Suppressor macrophage treated with lipopolysaccharide for 4 hours (primary cell): ENCODE measurements around the gene SMPD3.

Source experiments
- DNase-seq: peaks from one replicate; pipeline ENCODE4 v3.0.0-alpha.2; 2020

The SMPD3 gene

DNA sequence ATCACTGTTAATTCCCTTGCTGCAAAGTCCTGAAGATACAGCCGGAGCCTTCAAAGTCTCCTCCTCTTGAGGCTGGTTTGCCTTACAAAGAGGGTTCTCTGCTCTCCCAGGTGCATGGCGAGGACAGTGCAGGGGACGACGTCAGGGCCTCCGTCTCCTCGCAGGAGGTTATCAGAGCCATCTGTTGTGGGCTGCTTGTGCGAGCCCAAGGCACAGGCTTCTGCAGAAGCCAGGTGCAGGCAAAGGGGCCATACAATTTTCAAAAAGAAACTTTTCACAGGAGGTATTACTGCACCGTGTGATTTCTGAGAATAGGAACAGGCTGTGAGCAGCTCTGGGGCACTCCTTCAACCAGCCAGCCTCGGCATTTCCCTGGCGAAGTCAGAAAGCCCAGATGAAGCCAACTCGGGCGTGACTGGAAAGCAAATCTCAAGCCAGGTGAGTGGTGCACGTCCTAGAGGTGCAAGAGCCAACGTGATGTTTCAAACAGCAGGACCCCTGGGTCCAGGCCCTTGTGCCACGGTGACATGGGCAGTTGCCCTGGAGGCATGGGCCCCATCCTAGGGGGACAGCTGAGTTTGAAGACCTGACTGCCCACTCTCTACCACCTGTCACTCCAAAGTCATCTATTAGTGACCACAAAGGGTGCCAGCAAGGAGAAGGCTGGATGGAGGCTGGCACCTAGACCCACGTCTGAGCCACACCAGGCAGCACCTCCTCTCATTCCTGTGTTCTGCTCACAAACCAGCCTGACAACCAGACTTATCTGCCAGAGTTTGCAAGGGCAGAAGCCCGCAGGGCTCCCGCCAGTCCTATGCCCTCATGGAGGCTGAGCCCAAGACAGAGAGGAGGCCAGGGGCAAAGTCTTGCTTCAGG lies 68.6 kb downstream of the SMPD3 start:
- no peak for DNase-seq

DNA sequence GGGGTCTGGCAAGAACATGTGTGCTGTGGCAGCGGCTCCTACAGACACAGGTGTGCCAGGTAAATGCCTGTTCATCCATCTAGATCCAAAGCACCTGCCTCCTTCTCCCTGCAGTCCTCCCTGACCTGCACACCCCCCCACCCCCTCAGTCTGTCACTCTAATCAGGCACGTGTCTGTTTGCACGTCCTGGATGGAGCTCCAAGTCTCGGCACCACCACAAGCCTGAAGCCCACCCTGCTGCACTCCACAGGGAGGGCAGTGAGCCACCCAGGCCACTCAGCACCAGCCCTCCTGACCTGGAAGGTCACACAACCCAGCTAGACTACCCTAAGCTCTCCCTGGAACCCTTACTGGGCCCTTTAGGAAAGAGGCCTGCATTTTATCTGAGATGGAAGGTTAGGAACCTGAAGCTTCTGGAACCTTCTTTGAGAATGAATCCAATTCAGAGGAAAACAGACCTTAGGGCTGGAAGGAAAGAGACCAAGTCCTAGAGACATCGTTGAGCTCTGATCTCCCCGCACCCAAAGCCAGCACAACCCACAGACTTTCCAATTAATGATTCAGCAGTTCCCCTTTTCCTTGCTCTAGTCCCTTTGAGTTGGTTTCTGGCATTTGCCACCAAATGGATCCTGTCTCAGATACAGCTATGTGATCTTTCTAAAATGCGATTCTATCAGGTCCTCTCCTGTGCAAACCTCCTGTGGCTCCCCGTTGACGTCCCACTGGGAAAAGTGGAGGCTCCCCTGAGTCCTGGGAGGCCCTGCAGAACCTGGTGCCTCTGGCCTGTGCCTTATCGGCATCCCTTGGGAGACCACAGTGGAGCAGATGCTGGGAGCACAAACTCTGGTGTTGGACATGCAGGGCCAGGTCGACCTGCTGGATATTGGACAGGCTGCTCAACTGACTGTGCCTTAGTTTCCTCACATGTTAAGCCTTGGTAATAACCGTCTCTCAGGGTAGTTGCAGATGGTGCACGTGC lies 69.6 kb downstream of the SMPD3 start:
- DNase-seq, result peak; percentile 31

GRCh38 chr16:68377667-68378393 lies 70.5 kb downstream of the SMPD3 start:
- DNase-seq, result no peak

DNA sequence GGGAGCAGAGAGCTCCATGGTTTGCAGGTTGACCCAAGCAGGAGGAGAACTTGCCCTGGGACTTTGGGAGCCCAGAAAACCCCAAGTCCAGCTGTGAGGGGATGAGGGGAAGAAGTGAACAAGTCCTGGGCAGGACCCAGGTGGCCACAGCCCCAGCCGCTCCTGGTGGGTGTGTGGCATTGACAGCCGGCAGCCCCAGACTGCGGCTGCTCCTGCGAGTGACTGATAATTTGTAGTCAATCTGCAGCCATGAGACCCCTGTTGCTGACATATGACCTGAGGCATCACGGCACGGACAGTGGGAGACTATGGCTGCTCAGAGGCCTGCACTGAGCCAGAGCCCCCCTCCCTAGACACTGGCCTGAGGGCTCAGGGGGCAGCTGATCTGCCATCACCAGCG lies 71.1 kb downstream of the SMPD3 start:
- DNase-seq, result no peak

- no peak for DNase-seq
Observed at GRCh38 chr16:68376590-68376989, 71.7 kb downstream of the SMPD3 start.

DNA sequence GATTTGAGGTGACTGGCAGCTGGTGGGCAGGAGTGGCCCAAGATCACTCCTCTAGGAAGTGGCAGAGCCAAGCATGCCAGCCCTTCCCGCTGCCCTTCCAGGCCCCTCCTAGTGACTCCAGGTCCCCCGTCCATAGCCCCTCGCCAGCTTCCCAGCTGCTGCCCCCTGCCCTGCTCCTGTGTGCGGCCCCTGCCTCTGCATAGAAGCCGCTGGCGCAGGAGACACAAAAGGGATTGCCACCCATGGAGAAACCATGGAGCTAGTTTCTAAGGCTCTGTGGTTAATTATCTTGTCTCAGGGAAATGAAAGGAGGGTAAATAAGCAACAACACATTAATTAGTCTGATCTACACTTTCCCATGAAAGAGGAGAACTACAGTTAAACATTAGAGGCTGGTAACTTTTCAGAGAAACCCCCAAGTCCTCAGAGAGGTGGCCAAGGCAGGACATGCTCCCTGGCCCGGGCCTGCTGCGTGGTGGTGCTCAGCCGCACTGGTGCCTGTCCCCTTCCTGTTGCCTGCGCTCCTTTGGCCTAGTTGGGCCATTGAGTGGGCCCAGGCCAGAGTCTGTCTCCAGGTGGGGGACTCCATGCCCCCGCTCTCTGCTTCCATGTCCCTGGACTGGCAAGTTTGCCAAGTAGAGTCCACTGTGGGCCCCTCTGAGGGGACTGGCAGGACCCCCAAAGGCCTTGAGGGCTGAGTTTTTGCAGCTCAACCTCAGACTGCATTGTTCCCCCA lies 72.3 kb downstream of the SMPD3 start:
- no peak for DNase-seq

GRCh38 chr16:68374961-68375660 lies 73.2 kb downstream of the SMPD3 start:
- DNase-seq, result no peak

DNA sequence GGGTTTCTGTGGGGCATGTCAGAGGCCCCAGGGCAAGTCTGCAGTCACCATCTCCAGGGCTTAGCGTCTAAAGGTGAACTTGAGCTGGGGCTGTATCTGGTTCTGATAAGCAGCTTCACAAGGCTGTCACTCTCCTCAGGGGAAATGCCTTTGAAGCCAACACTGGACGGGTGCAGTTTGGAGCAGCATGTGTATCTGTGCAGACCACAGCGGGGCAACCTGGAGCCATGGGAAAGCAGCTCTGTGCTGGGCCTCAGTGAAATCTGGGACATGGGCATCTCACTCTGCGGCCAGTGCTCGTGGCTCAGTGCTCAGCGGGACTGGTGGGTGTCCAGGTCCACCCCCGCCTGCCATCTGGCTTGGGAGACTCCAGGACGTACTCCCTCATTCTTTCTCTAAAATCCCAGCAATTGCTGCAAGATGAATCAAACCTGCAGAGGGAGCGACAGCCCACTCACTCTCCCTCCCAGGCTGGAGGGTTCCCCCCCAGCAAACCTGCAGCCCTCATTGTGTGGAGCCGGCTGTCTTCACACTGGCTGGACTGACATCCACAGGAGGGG lies 74.0 kb downstream of the SMPD3 start:
- no peak for DNase-seq

GRCh38 chr16:68373528-68374245 lies 74.6 kb downstream of the SMPD3 start:
- no peak for DNase-seq

- DNase-seq, result no peak
Observed at GRCh38 chr16:68372806-68373205, 75.5 kb downstream of the SMPD3 start.

GRCh38 chr16:68372381-68372720 lies 76.0 kb downstream of the SMPD3 start:
- no peak for DNase-seq

DNA sequence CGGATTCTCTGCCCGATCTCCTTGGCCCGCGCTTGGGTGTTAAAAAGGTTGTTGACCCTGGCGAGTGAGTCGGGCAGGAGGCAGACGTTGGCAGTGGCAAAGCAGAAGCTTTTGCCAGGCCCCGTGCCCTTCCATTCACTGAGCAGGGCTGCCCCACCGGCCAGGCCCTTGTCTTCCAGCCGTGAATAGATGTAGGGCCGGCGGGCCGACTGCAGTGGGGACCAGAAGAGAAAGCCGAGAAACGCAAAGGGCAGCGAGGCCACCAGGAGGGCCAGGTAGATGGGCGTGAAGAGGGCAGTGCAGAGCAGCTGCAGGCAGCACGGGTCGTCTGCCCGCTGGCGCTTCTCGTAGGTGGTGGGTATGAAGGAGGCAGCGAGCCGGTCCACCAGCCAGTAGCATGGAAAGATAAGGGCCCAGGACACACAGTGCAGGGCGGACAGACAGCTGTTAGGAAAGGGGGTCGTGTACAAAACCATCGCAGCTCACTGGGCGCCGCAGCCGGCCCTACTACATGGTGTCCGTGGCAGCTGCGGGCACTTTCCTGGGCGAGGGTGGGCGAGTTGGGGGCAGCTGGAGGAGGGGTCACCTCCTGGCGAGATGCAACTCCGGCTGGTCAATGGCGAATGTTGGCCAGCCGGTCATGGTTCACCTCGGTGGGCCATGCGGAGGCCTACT lies 76.5 kb downstream of the SMPD3 start:
- no peak for DNase-seq

GRCh38 chr16:68371276-68371651 lies 77.0 kb downstream of the SMPD3 start:
- no peak for DNase-seq

- DNase-seq, result no peak
Observed at GRCh38 chr16:68370581-68371275, 77.6 kb downstream of the SMPD3 start.

- DNase-seq, result peak; percentile 9
Observed at GRCh38 chr16:68369697-68370580, 78.4 kb downstream of the SMPD3 start.

DNA sequence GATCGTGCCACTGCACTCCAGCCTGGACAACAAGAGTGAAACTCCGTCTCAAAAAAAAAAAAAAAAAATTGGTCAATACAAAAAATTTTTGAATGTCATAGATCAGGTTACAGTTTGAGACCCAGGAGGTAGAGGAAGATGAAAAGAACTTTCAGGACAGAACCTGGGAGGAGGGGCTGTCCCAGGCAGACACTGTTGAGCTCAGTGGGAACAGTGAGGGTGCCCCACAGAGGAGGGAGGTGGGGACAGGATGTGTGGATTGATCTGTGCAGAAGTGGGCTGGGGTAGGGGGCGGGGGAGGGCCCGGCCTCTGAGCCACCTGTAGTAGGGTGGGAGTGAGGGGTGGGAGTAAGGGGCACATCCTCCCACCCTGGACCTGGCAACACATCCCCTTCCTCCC lies 79.1 kb downstream of the SMPD3 start:
- no peak for DNase-seq

DNA sequence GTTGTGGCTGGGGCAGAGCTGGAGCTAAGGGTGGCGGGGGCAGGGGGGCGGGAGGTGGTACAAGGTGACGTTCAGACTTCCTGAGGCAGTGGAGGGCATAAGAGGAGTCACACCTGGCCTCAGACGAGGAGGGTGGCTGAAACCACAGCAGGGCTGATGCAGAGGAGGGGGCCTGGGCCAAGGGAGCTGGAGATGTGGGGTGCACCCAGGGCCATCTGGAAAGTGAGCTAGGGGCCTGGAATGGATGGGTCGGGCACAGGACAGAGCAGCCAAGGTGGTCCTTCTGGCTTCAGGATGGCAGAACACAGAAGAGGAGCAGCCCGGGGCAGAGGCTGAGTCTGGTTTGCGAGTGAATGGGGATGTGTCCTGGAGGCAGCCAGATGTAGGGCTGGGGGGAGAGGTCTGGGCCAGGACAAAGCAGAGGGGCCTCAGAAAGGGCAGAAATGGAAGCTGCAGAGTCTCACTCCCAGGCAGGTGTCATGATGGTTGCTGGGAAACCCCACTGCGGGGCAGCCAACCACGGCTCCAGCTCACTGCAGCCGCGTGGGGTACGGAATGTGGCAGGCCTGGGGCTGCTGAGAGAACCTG lies 79.9 kb downstream of the SMPD3 start:
- DNase-seq, result no peak

GRCh38 chr16:68367891-68368290 lies 80.4 kb downstream of the SMPD3 start:
- DNase-seq, result no peak
